Measurements from ENCODE around the gene WDR82.

Gene WDR82

GRCh38 chr3:52218454-52218853 is 60.0 kb downstream of the WDR82 start:
- Histone ChIP-seq H3K4me3 (ENCODE audit: low read depth, low read length) (no peak overlapping the region), H3K36me3 (ENCODE audit: control insufficient read depth, insufficient read depth, low read length) (peaks cover 22% of the 10 kb centered on the region), H3K9me3 (ENCODE audit: control insufficient read depth, insufficient read depth, low read length) (no peaks in the 10 kb centered on the region), H3K9ac (ENCODE audit: low read depth, low read length) (no peak overlapping the region), H3K27me3 (ENCODE audit: control insufficient read depth, insufficient read depth, low read length) (no peaks in the 10 kb centered on the region), H3K27ac (ENCODE audit: low read depth, low read length) (no peak overlapping the region), H3K4me1 (ENCODE audit: control insufficient read depth, insufficient read depth, low read length) (0 out of 2 replicates have a peak, but pooled peaks cover 2% of the 10 kb centered on the region)

GRCh38 chr3:52218026-52218425 is 60.4 kb downstream of the WDR82 start:
- Histone ChIP-seq H3K9me3 (ENCODE audit: control insufficient read depth, insufficient read depth, low read length) (no peaks in the 10 kb centered on the region), H3K27me3 (ENCODE audit: control insufficient read depth, insufficient read depth, low read length) (no peaks in the 10 kb centered on the region), H3K27ac (ENCODE audit: low read depth, low read length) (no peak overlapping the region), H3K9ac (ENCODE audit: low read depth, low read length) (no peak overlapping the region), H3K4me3 (ENCODE audit: low read depth, low read length) (no peak overlapping the region), H3K36me3 (ENCODE audit: control insufficient read depth, insufficient read depth, low read length) (peaks cover 26% of the 10 kb centered on the region), H3K4me1 (ENCODE audit: control insufficient read depth, insufficient read depth, low read length) (0 out of 2 replicates have a peak, but pooled peaks cover 2% of the 10 kb centered on the region)

DNA sequence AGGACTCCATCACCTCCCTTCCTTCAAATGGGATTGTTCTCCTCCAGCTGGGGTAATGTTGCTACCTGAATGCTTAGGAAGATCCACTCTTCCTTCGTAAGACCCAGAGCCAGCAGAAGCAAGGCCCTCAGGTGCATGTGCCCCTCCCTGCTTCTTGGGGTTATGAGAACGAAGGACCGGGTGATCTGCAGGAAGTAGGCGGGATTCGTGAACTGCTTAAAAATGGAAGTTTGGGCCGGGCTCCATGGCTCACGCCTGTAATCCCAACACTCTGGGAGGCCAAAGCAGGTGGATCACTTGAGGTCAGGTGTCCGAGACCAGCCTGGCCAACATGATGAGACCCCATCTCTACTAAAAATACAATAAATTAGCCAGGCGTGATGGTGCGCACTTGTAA is 61.0 kb downstream of the WDR82 start:
- no peaks in the 10 kb centered on the region for H3K27me3 ChIP-seq (ENCODE audit: control insufficient read depth, insufficient read depth, low read length)
- no peak overlapping the region for H3K27ac ChIP-seq (ENCODE audit: low read depth, low read length)
- H3K36me3 ChIP-seq (ENCODE audit: control insufficient read depth, insufficient read depth, low read length), result peaks cover 31% of the 10 kb centered on the region
- 0 out of 2 replicates have a peak, but pooled peaks cover 2% of the 10 kb centered on the region for H3K4me1 ChIP-seq (ENCODE audit: control insufficient read depth, insufficient read depth, low read length)
- H3K9me3 ChIP-seq (ENCODE audit: control insufficient read depth, insufficient read depth, low read length), result no peaks in the 10 kb centered on the region
- no peak overlapping the region for H3K9ac ChIP-seq (ENCODE audit: low read depth, low read length)
- H3K4me3 ChIP-seq (ENCODE audit: low read depth, low read length), result no peak overlapping the region

GRCh38 chr3:52216585-52217408 is 61.7 kb downstream of the WDR82 start:
- no peaks in the 10 kb centered on the region for H3K27me3 ChIP-seq (ENCODE audit: control insufficient read depth, insufficient read depth, low read length)
- H3K9me3 ChIP-seq (ENCODE audit: control insufficient read depth, insufficient read depth, low read length), result no peaks in the 10 kb centered on the region
- no peak overlapping the region for H3K9ac ChIP-seq (ENCODE audit: low read depth, low read length)
- peaks cover 36% of the 10 kb centered on the region for H3K36me3 ChIP-seq (ENCODE audit: control insufficient read depth, insufficient read depth, low read length)
- no peak overlapping the region for H3K4me3 ChIP-seq (ENCODE audit: low read depth, low read length)
- H3K27ac ChIP-seq (ENCODE audit: low read depth, low read length), result no peak overlapping the region
- 0 out of 2 replicates have a peak, but pooled peaks cover 2% of the 10 kb centered on the region for H3K4me1 ChIP-seq (ENCODE audit: control insufficient read depth, insufficient read depth, low read length)

GRCh38 chr3:52215351-52215750 is 63.1 kb downstream of the WDR82 start:
- peaks cover 51% of the 10 kb centered on the region for H3K36me3 ChIP-seq (ENCODE audit: control insufficient read depth, insufficient read depth, low read length)
- H3K4me3 ChIP-seq (ENCODE audit: low read depth, low read length), result no peak overlapping the region
- H3K4me1 ChIP-seq (ENCODE audit: control insufficient read depth, insufficient read depth, low read length), result no peaks in the 10 kb centered on the region
- no peak overlapping the region for H3K27ac ChIP-seq (ENCODE audit: low read depth, low read length)
- H3K9ac ChIP-seq (ENCODE audit: low read depth, low read length), result no peak overlapping the region
- no peaks in the 10 kb centered on the region for H3K27me3 ChIP-seq (ENCODE audit: control insufficient read depth, insufficient read depth, low read length)
- H3K9me3 ChIP-seq (ENCODE audit: control insufficient read depth, insufficient read depth, low read length), result no peaks in the 10 kb centered on the region

GRCh38 chr3:52213901-52214300 is 64.5 kb downstream of the WDR82 start:
- Histone ChIP-seq H3K36me3 (ENCODE audit: control insufficient read depth, insufficient read depth, low read length) (peaks cover 64% of the 10 kb centered on the region), H3K27ac (ENCODE audit: low read depth, low read length) (no peak overlapping the region), H3K27me3 (ENCODE audit: control insufficient read depth, insufficient read depth, low read length) (no peaks in the 10 kb centered on the region), H3K4me3 (ENCODE audit: low read depth, low read length) (no peak overlapping the region), H3K4me1 (ENCODE audit: control insufficient read depth, insufficient read depth, low read length) (no peaks in the 10 kb centered on the region), H3K9ac (ENCODE audit: low read depth, low read length) (no peak overlapping the region), H3K9me3 (ENCODE audit: control insufficient read depth, insufficient read depth, low read length) (no peaks in the 10 kb centered on the region)

- Histone ChIP-seq H3K4me3 (ENCODE audit: low read depth, low read length) (no peak overlapping the region), H3K9ac (ENCODE audit: low read depth, low read length) (no peak overlapping the region), H3K27me3 (ENCODE audit: control insufficient read depth, insufficient read depth, low read length) (no peaks in the 10 kb centered on the region), H3K27ac (ENCODE audit: low read depth, low read length) (no peak overlapping the region), H3K36me3 (ENCODE audit: control insufficient read depth, insufficient read depth, low read length) (peaks cover 73% of the 10 kb centered on the region), H3K9me3 (ENCODE audit: control insufficient read depth, insufficient read depth, low read length) (no peaks in the 10 kb centered on the region), H3K4me1 (ENCODE audit: control insufficient read depth, insufficient read depth, low read length) (no peaks in the 10 kb centered on the region)
These were observed 65.4 kb downstream of the WDR82 start for GRCh38 chr3:52213005-52213404.

DNA sequence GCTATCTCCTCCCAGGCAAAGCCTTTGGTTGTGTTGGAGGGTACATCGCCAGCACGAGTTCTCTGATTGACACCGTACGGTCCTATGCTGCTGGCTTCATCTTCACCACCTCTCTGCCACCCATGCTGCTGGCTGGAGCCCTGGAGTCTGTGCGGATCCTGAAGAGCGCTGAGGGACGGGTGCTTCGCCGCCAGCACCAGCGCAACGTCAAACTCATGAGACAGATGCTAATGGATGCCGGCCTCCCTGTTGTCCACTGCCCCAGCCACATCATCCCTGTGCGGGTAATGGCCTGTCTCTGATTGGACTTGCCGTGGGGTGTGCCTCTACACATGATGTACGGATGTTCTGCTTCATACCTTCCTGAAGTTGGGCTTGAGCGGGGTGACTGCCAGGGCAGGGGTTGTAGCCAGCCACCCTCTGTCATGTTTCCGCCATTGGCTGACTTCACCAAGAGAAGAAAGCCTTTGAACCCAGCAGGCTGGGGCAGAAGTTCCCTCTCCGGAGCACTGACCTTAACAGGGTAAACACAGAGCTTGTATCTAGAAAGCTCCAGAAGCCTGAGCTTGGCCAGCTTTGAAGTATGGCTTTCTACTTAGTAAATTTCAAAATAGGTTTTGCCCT is 67.1 kb downstream of the WDR82 start:
- Histone ChIP-seq H3K4me1 (ENCODE audit: control insufficient read depth, insufficient read depth, low read length) (no peaks in the 10 kb centered on the region), H3K27me3 (ENCODE audit: control insufficient read depth, insufficient read depth, low read length) (no peaks in the 10 kb centered on the region), H3K36me3 (ENCODE audit: control insufficient read depth, insufficient read depth, low read length) (peaks cover 85% of the 10 kb centered on the region), H3K9ac (ENCODE audit: low read depth, low read length) (no peak overlapping the region), H3K9me3 (ENCODE audit: control insufficient read depth, insufficient read depth, low read length) (no peaks in the 10 kb centered on the region), H3K4me3 (ENCODE audit: low read depth, low read length) (no peak overlapping the region), H3K27ac (ENCODE audit: low read depth, low read length) (no peak overlapping the region)

GRCh38 chr3:52210550-52211046 is 67.9 kb downstream of the WDR82 start:
- Histone ChIP-seq H3K9ac (ENCODE audit: low read depth, low read length) (no peak overlapping the region), H3K4me3 (ENCODE audit: low read depth, low read length) (no peak overlapping the region), H3K27me3 (ENCODE audit: control insufficient read depth, insufficient read depth, low read length) (no peaks in the 10 kb centered on the region), H3K36me3 (ENCODE audit: control insufficient read depth, insufficient read depth, low read length) (peaks cover 93% of the 10 kb centered on the region), H3K4me1 (ENCODE audit: control insufficient read depth, insufficient read depth, low read length) (no peaks in the 10 kb centered on the region), H3K9me3 (ENCODE audit: control insufficient read depth, insufficient read depth, low read length) (no peaks in the 10 kb centered on the region), H3K27ac (ENCODE audit: low read depth, low read length) (no peak overlapping the region)

- Histone ChIP-seq H3K4me1 (ENCODE audit: control insufficient read depth, insufficient read depth, low read length) (no peaks in the 10 kb centered on the region), H3K9ac (ENCODE audit: low read depth, low read length) (no peak overlapping the region), H3K27ac (ENCODE audit: low read depth, low read length) (no peak overlapping the region), H3K4me3 (ENCODE audit: low read depth, low read length) (no peak overlapping the region), H3K9me3 (ENCODE audit: control insufficient read depth, insufficient read depth, low read length) (no peaks in the 10 kb centered on the region), H3K36me3 (ENCODE audit: control insufficient read depth, insufficient read depth, low read length) (peaks cover 93% of the 10 kb centered on the region), H3K27me3 (ENCODE audit: control insufficient read depth, insufficient read depth, low read length) (no peaks in the 10 kb centered on the region)
These were observed 68.4 kb downstream of the WDR82 start for GRCh38 chr3:52210037-52210436.

DNA sequence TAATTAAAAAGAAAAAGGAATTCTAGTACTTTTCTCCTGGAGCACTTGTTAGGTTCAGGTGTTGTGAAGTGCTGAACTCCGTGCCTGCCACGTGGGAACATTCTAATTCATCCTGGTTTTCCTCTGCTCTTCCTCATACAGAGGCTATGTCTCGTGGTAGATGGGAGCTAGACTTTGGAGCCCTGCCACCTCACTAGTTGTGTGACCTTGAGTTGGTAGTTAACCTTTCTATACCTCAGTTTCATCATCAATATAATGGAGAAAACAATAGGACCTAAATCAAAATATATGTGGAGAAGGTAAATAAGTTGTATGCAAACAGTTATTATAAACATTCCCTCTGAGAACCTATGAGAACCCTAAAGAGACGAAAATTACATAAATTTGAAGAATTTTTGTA is 69.9 kb downstream of the WDR82 start:
- Histone ChIP-seq H3K27me3 (ENCODE audit: control insufficient read depth, insufficient read depth, low read length) (no peaks in the 10 kb centered on the region), H3K27ac (ENCODE audit: low read depth, low read length) (no peak overlapping the region), H3K9ac (ENCODE audit: low read depth, low read length) (no peak overlapping the region), H3K4me1 (ENCODE audit: control insufficient read depth, insufficient read depth, low read length) (no peaks in the 10 kb centered on the region), H3K4me3 (ENCODE audit: low read depth, low read length) (no peak overlapping the region), H3K9me3 (ENCODE audit: control insufficient read depth, insufficient read depth, low read length) (no peaks in the 10 kb centered on the region), H3K36me3 (ENCODE audit: control insufficient read depth, insufficient read depth, low read length) (peaks cover 93% of the 10 kb centered on the region)
